GM19463 (cell line): ENCODE measurements around the gene FKBP5.
"Not testable (repeated sequence)": the region's sequence is repeated elsewhere in the genome, so short reads cannot be mapped to it uniquely, and the experiment has no call there.

Experiments used
- ATAC-seq: cut with Tn5 transposase; IDR thresholded peaks from one replicate; pipeline ENCODE4 v1.9.1; 2021; ENCODE audit warnings: mild to moderate bottlenecking, moderate library complexity; ENCODE audit not compliant: unreplicated experiment

FKBP5 gene

GRCh38 chr6:35688605-35689322, at the start of gene FKBP5:
Gene FKBP5, minus strand, starts transcription at chr6:35688915. Its CDS starts 46,091 bp downstream, at chr6:35642824.
- ATAC-seq = peak; percentile 88

- ATAC-seq = no peak
Measured at GRCh38 chr6:35737413-35738211, 48.9 kb upstream of the FKBP5 start.

GRCh38 chr6:35736982-35737412, 48.3 kb upstream of the FKBP5 start, which contains the start of gene ARMC12:
Gene ARMC12, plus strand, starts transcription at chr6:35737032. Its CDS starts 77 bp downstream, at chr6:35737109.
- no peak for ATAC-seq

GRCh38 chr6:35736253-35736894, 47.7 kb upstream of the FKBP5 start:
- ATAC-seq = no peak

- no peak for ATAC-seq
Measured at GRCh38 chr6:35735452-35735851, 46.7 kb upstream of the FKBP5 start.

GRCh38 chr6:35734319-35734718, 45.6 kb upstream of the FKBP5 start:
- not testable (repeated sequence) for ATAC-seq

GRCh38 chr6:35733633-35734032, 44.9 kb upstream of the FKBP5 start:
- no peak for ATAC-seq

GRCh38 chr6:35731736-35732532, 43.2 kb upstream of the FKBP5 start:
- ATAC-seq = peak; percentile 45

GRCh38 chr6:35731414-35731735, 42.7 kb upstream of the FKBP5 start:
- ATAC-seq = peak; percentile 44

GRCh38 chr6:35730745-35731413, 42.2 kb upstream of the FKBP5 start:
- ATAC-seq = no peak

- ATAC-seq = no peak
Measured at GRCh38 chr6:35729722-35730121, 41.0 kb upstream of the FKBP5 start.

- no peak for ATAC-seq
Measured at GRCh38 chr6:35728683-35729678, 40.3 kb upstream of the FKBP5 start.

- ATAC-seq = peak; percentile 44
Measured at GRCh38 chr6:35727935-35728682, 39.4 kb upstream of the FKBP5 start.

GRCh38 chr6:35727231-35727934, 38.7 kb upstream of the FKBP5 start:
- ATAC-seq = peak; percentile 7

GRCh38 chr6:35725721-35726438, 37.2 kb upstream of the FKBP5 start:
- no peak for ATAC-seq

GRCh38 chr6:35725081-35725708, 36.5 kb upstream of the FKBP5 start:
- no peak for ATAC-seq

- ATAC-seq = no peak
Measured at GRCh38 chr6:35724471-35724870, 35.8 kb upstream of the FKBP5 start.
